CD4-positive, CD25-positive, alpha-beta regulatory T cell (primary cell): ENCODE results near the gene TECPR1. TPM values are rescaled to one million over a fixed set of nuclear protein-coding genes. Genes with fewer than 3 reads are reported as not detected.

Source experiments
- ATAC-seq, 2 donors: fragments of 150-1000 bp; cut with Tn5 transposase; one replicate each; pipeline ENCODE4 v1.10.0; 2021; ENCODE audit warnings: low read depth in 2 of 2, moderate number of reproducible peaks in 2 of 2, moderate library complexity in 1 of 2
- DNase-seq, 3 donors: peaks; one replicate each; pipeline versions ENCODE4 v3.0.0 to v3.0.0-alpha.2; 2012 to 2022; ENCODE audit warnings: mixed read lengths in 1 of 3
- H3K27ac ChIP-seq: one replicate; pipeline ENCODE4 v1.7.0; 2013; ENCODE audit warnings: mild to moderate bottlenecking, low read length; ENCODE audit not compliant: insufficient read depth, poor library complexity, severe bottlenecking
- H3K27me3 ChIP-seq: one replicate; pipeline ENCODE4 v1.7.0; 2013; ENCODE audit warnings: low read length; ENCODE audit not compliant: control insufficient read depth, insufficient read depth
- H3K36me3 ChIP-seq: one replicate; pipeline ENCODE4 v1.7.0; 2013; ENCODE audit warnings: mild to moderate bottlenecking, low read length, moderate library complexity; ENCODE audit not compliant: control insufficient read depth, insufficient read depth
- H3K4me1 ChIP-seq: 2 replicates; pipeline ENCODE4 v1.7.0; 2013; ENCODE audit warnings: mild to moderate bottlenecking, low read length; ENCODE audit not compliant: insufficient read depth, control insufficient read depth, poor library complexity, severe bottlenecking
- H3K4me3 ChIP-seq: one replicate; pipeline ENCODE4 v1.7.0; 2013; ENCODE audit warnings: low read depth, mild to moderate bottlenecking, low read length, moderate library complexity
- H3K9me3 ChIP-seq, 2 experiments: 1 replicate in 1 of 2; 2 replicates in 1 of 2; pipeline ENCODE4 v1.7.0; 2013; ENCODE audit warnings: low read length in 2 of 2, mild to moderate bottlenecking in 1 of 2, moderate library complexity in 1 of 2; ENCODE audit not compliant: control insufficient read depth in 2 of 2
- H3K27ac Mint-ChIP-seq, 3 donors: one replicate each; pipeline ENCODE4 v1.8.0; 2020 to 2022; ENCODE audit warnings: mild to moderate bottlenecking in 3 of 3, mixed read lengths in 3 of 3, moderate library complexity in 2 of 3
- H3K27me3 Mint-ChIP-seq: one replicate; pipeline ENCODE4 v1.8.0; 2022; ENCODE audit warnings: mild to moderate bottlenecking, mixed read lengths
- H3K36me3 Mint-ChIP-seq: one replicate; pipeline ENCODE4 v1.8.0; 2020; ENCODE audit warnings: mixed read lengths
- H3K4me1 Mint-ChIP-seq, 4 donors: one replicate each; pipeline ENCODE4 v1.8.0; 2020 to 2022; ENCODE audit warnings: mixed read lengths in 4 of 4, mild to moderate bottlenecking in 1 of 4
- H3K4me3 Mint-ChIP-seq, 4 donors: one replicate each; pipeline ENCODE4 v1.8.0; 2020 to 2022; ENCODE audit warnings: mild to moderate bottlenecking in 4 of 4, mixed read lengths in 4 of 4, moderate library complexity in 3 of 4
- H3K9me3 Mint-ChIP-seq, 7 donors: one replicate each; pipeline ENCODE4 v1.8.0; 2020 to 2022; ENCODE audit warnings: mixed read lengths in 7 of 7, mild to moderate bottlenecking in 3 of 7, moderate library complexity in 2 of 7
- polyA plus RNA-seq, 4 donors: library from polyadenylated mRNA; unstranded; fragments of 300-500 nt; fragmentation: Illumina TruSeq; gene quantifications; one replicate each; pipeline ENCODE4 v1.2.3, GENCODE V29; 2021
- total RNA-seq: library from RNA; stranded (reverse); gene quantifications from one replicate; pipeline ENCODE4 v1.2.3, GENCODE V29; 2022

The TECPR1 gene
- total and polyA plus RNA-seq, 5 donors from 2014 or later: 11.0 to 118 (median 20.1) TPM

GRCh38 chr7:98282703-98283102 is 30.7 kb upstream of the TECPR1 start:
- peaks cover 3% of the 10 kb centered on the region for H3K36me3 Mint-ChIP-seq
- H3K4me1 Mint-ChIP-seq: peaks cover 0 to 47% (median 18%) of the 10 kb centered on the region in 4 donors
- H3K9me3 Mint-ChIP-seq: no peaks in the 10 kb centered on the region
- peaks cover 5% of the 10 kb centered on the region for H3K27me3 Mint-ChIP-seq
- ATAC-seq (no peak), DNase-seq (no peak)
- H3K4me3 Mint-ChIP-seq: peak overlapping the region; percentile 81 to 92 (median 87)
- Histone ChIP-seq H3K9me3 (no peaks in the 10 kb centered on the region), H3K27me3 (no peaks in the 10 kb centered on the region), H3K27ac (peak overlapping the region; percentile 80), H3K36me3 (no peaks in the 10 kb centered on the region), H3K4me3 (peak overlapping the region; percentile 56), H3K4me1 (peaks cover 49% of the 10 kb centered on the region)
- peak overlapping the region; percentile 78 to 90 (median 88) for H3K27ac Mint-ChIP-seq

- Mint-ChIP-seq H3K4me1 (peaks cover 0 to 45% (median 18%) of the 10 kb centered on the region in 4 donors), H3K36me3 (peaks cover 3% of the 10 kb centered on the region), H3K27me3 (peaks cover 5% of the 10 kb centered on the region), H3K9me3 (no peaks in the 10 kb centered on the region), H3K27ac (peak overlapping the region; percentile 78 to 90 (median 88)), H3K4me3 (peak overlapping the region; percentile 81 to 92 (median 87))
- peak in 2 of 3 donors; percentile 26 to 32 for DNase-seq
- peaks cover 49% of the 10 kb centered on the region for H3K4me1 ChIP-seq
- H3K9me3 ChIP-seq: no peaks in the 10 kb centered on the region
- peak overlapping the region; percentile 80 for H3K27ac ChIP-seq
- peak overlapping the region; percentile 56 for H3K4me3 ChIP-seq
- H3K36me3 ChIP-seq: no peaks in the 10 kb centered on the region
- H3K27me3 ChIP-seq: no peaks in the 10 kb centered on the region
- peak; percentile 17 to 19 for ATAC-seq
These were observed 29.9 kb upstream of the TECPR1 start for GRCh38 chr7:98281757-98282606.

- H3K4me1 ChIP-seq: peaks cover 49% of the 10 kb centered on the region
- peak within 1 kb of the TSS; percentile 72 for H3K4me3 ChIP-seq
- H3K4me3 Mint-ChIP-seq: peak within 1 kb of the TSS; percentile 86 to 95 (median 89)
- peaks cover 0 to 40% (median 18%) of the 10 kb centered on the region in 4 donors for H3K4me1 Mint-ChIP-seq
- peak within 1 kb of the TSS; percentile 80 for H3K27ac ChIP-seq
- ATAC-seq (peak; percentile 85 to 87), DNase-seq (peak; percentile 84 to 93 (median 89))
- H3K36me3 Mint-ChIP-seq: peaks cover 3% of the 10 kb centered on the region
- peaks cover 5% of the 10 kb centered on the region for H3K27me3 Mint-ChIP-seq
- peak within 1 kb of the TSS; percentile 84 to 95 (median 90) for H3K27ac Mint-ChIP-seq
- no peaks in the 10 kb centered on the region for H3K9me3 ChIP-seq
- no peaks in the 10 kb centered on the region for H3K27me3 ChIP-seq
- no peaks in the 10 kb centered on the region for H3K9me3 Mint-ChIP-seq
- H3K36me3 ChIP-seq: no peaks in the 10 kb centered on the region
These were observed 29.0 kb upstream of the TECPR1 start, which contains the start of gene BRI3 for GRCh38 chr7:98280791-98281756. Gene BRI3, plus strand, starts transcription at chr7:98281686. Its CDS starts 110 bp downstream, at chr7:98281796.

GRCh38 chr7:98280296-98280695 is 28.3 kb upstream of the TECPR1 start:
- Mint-ChIP-seq H3K27me3 (peaks cover 5% of the 10 kb centered on the region), H3K9me3 (no peaks in the 10 kb centered on the region), H3K36me3 (peaks cover 3% of the 10 kb centered on the region), H3K4me1 (peaks cover 0 to 38% (median 18%) of the 10 kb centered on the region in 4 donors), H3K27ac (peak overlapping the region; percentile 84 to 95 (median 86)), H3K4me3 (peak overlapping the region; percentile 86 to 95 (median 89))
- ATAC-seq (no peak), DNase-seq (no peak)
- Histone ChIP-seq H3K9me3 (no peaks in the 10 kb centered on the region), H3K36me3 (no peaks in the 10 kb centered on the region), H3K4me1 (peaks cover 43% of the 10 kb centered on the region), H3K27ac (peak overlapping the region; percentile 73), H3K4me3 (peak overlapping the region; percentile 72), H3K27me3 (no peaks in the 10 kb centered on the region)

- Mint-ChIP-seq H3K9me3 (no peaks in the 10 kb centered on the region), H3K4me1 (peaks cover 0 to 24% (median 13%) of the 10 kb centered on the region in 4 donors), H3K4me3 (peak overlapping the region in 2 of 4 donors; percentile 55), H3K27me3 (peaks cover 9% of the 10 kb centered on the region), H3K36me3 (peaks cover 3% of the 10 kb centered on the region), H3K27ac (peak overlapping the region in 1 of 3 donors; percentile 39)
- H3K4me3 ChIP-seq: no peak overlapping the region
- no peaks in the 10 kb centered on the region for H3K9me3 ChIP-seq
- H3K27me3 ChIP-seq: no peaks in the 10 kb centered on the region
- no peaks in the 10 kb centered on the region for H3K36me3 ChIP-seq
- ATAC-seq: no peak
- H3K27ac ChIP-seq: no peak overlapping the region
- DNase-seq: no peak
- H3K4me1 ChIP-seq: peaks cover 30% of the 10 kb centered on the region
These were observed 26.9 kb upstream of the TECPR1 start for GRCh38 chr7:98278936-98279335.

GRCh38 chr7:98278408-98278807 is 26.4 kb upstream of the TECPR1 start:
- ATAC-seq (no peak), DNase-seq (no peak)
- H3K27me3 ChIP-seq: no peaks in the 10 kb centered on the region
- H3K9me3 ChIP-seq: no peaks in the 10 kb centered on the region
- H3K4me3 ChIP-seq: no peak overlapping the region
- H3K27me3 Mint-ChIP-seq: peaks cover 9% of the 10 kb centered on the region
- peaks cover 25% of the 10 kb centered on the region for H3K4me1 ChIP-seq
- peak overlapping the region in 2 of 4 donors; percentile 55 to 58 for H3K4me3 Mint-ChIP-seq
- H3K27ac Mint-ChIP-seq: peak overlapping the region in 2 of 3 donors; percentile 54 to 85
- H3K9me3 Mint-ChIP-seq: no peaks in the 10 kb centered on the region
- H3K4me1 Mint-ChIP-seq: peaks cover 0 to 19% (median 15%) of the 10 kb centered on the region in 4 donors
- H3K36me3 ChIP-seq: no peaks in the 10 kb centered on the region
- peaks cover 3% of the 10 kb centered on the region for H3K36me3 Mint-ChIP-seq
- H3K27ac ChIP-seq: no peak overlapping the region

GRCh38 chr7:98276241-98276761 is 24.3 kb upstream of the TECPR1 start:
- Histone ChIP-seq H3K27ac (no peak overlapping the region), H3K27me3 (no peaks in the 10 kb centered on the region), H3K4me1 (peaks cover 9% of the 10 kb centered on the region), H3K36me3 (no peaks in the 10 kb centered on the region), H3K4me3 (no peak overlapping the region), H3K9me3 (no peaks in the 10 kb centered on the region)
- no peak for DNase-seq
- no peak overlapping the region for H3K27ac Mint-ChIP-seq
- H3K27me3 Mint-ChIP-seq: peaks cover 9% of the 10 kb centered on the region
- ATAC-seq: no peak
- H3K36me3 Mint-ChIP-seq: no peaks in the 10 kb centered on the region
- H3K4me3 Mint-ChIP-seq: no peak overlapping the region
- H3K9me3 Mint-ChIP-seq: no peaks in the 10 kb centered on the region
- peaks cover 0 to 8% (median 5%) of the 10 kb centered on the region in 4 donors for H3K4me1 Mint-ChIP-seq
